Activated naive CD8-positive, alpha-beta T cell treated with anti-CD3 and anti-CD28 coated beads, Interleukin-2, amount 50 U/mL, for 16 hours (primary cell): ENCODE results near the gene NRF1.

Experiments
- DNase-seq: peaks from one replicate; pipeline ENCODE4 v3.0.0-alpha.2; 2020; ENCODE audit warnings: low read depth, low spot score

NRF1 gene

DNA sequence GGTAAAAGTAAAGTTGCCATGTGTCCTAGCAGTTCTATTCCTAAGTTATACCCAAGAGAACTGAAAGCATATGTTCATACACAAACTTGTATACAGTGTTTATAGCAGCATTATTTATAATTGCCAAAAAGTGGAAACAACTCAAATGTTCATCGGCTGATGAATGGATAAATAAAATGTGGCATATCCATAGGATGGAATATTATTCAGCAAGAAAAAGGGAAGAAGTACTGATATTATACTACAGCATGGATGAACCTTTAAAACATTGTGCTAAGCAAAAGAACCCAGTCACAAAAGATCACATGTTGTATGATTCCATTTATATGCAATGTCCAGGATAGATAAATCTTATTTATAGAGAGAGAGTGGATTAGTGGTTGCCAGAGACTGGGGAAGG is 68.9 kb downstream of the NRF1 start:
- DNase-seq = no peak

DNA sequence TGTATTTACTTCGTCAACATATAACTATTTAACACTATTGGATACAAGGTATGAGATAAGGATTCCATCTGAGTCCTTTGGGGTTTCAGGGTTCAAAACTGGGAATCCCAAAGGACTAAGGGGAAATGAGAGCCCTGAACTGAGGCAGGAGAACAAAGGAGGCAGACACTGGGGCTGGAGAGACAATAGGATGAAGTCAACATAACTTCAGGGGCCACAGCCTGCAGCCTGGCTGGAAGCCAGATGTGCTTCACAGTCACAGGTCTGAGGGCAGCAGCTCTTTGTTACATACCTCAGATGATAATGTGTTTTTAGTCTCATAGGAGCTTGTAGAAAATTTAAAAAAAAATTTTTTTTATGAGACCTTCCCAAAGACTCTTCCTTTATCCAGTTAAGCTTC is 73.3 kb downstream of the NRF1 start:
- DNase-seq = no peak

DNA sequence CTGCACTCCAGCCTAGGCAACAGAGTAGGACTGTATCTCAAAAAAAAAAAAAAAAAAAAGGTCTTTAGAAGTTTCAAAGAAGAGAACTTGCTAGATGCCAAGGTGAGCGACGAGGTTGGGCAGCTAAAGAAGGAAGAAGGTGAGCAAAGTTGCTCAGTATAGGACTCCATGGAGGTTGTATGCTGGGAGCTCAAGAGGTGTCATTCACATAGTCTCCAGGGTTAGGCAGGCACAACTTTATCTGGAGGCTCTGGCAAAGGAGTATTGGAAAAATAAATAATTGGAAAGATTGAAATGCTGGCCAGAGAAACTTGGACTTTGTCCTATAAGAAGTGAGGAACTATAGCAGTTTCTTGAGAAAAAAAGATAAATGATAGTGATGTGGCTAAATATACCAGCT is 74.5 kb downstream of the NRF1 start:
- DNase-seq = no peak

DNA sequence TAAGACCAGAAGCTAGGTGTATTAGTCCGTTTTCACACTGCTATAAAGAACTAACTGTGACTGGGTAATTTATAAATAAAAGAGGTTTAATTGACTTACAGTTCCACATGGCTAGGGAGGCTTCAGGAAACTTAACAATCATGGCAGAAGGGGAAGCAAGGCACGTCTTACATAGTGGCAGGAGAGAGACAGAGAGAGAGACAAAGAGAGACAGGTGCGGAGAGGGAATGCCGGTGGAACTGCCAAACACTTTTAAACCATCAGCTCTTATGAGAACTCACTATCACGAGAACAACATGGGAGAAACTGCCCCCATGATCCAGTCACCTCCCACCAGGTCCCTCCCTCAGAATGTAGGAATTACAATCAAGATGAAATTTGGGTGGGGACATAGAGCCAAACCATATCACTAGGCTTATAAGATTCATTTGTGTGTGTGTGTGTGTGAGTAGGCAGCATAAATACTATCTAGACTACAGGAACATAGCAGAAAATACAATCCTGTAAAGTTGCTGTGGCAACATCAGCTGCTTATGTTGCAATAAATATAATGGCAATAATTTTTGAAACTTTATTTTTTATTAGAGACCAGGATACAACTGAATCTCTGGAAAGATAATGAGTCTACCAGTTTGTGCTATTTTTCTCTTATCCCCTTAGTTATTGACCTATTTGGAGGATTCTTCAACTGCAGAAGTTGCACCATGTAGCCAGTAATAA is 77.1 kb downstream of the NRF1 start:
- DNase-seq = no peak

DNA sequence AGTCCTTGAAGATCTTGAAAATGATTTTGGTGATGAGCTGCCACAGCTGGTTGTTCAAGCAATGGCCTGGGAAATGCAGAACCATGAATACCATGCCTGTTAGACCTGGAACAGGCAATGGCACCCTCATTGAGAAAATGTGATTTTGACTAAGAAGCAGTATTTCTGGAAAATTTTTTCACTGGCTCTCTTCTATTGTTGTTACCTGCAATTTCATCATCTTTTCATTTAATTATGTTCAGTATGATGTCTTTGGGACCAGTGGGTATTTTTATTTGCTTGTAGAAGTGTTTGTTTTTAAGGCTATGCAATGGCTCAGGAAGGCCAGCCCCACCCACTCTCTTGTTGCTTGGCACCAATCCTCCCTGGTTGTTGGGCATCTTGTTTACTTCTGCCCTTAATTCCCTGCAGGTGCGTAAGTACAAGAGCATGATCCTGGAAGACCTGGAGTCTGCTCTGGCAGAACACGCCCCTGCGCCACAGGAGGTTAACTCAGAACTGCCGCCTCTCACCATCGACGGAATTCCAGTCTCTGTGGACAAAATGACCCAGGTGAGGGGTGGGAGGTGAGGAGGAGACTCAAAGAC is 78.6 kb downstream of the NRF1 start:
- DNase-seq = no peak

DNA sequence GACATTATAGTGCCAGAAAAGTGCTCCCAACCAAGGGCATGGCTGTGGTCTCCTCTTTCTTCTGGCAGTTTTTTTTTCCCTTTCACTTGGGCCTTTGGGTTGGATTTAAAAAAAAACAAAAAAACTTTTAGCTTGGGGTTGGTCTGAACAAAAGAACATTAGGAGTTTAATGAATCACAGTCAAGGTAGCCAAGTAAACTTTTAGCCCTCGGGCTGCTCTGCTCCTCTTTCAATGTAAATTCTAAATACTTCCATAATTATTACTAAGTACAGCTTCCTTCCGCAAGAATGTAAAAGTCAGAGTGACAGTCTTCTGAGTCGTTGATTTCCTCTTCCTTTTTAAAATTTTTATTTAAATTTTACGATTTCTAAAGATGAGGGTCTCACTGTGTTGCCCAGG is 79.2 kb downstream of the NRF1 start:
- DNase-seq = no peak

DNA sequence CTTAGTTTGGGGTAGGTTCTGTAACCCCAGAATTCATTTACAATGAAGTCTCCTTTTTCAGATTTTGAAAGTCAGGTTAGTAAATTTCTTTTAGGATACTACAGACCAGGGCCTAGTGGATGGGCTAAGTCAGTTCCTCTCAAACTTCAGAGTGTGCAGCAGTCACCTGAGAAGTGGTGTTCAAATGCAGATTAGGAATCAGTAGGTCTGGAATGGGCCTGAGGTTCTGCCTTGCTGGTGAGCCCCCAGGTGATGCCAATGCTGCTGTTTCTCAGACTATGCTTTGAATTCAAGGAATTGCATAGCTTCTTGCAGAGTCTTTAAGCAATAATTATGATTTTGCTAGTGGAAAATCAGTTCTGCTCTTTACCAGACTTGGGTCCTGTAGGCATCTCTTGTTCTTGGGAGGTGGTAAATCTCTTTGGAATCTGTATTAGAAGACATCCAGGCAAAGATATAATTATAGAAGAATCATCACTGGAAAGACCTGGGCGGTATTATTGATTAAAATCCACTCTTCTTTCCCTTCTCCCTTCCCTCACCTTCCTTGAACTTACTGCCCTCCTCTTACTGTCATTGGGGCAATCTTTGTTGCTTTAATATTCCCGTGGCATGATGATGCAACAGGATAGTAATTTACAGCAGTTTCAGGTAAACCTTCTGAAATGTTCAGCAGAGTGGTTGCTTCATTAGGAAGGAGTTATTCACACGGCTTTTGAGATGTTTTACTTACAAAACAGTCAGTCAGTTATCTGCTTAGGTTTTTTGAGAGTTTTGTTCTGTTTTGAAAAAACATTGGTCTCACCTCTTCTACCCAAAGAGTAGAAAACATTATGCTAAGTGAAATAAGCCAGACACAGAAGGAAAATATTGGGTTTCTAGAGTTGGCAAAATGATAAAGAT is 87.2 kb downstream of the NRF1 start:
- DNase-seq = no peak

DNA sequence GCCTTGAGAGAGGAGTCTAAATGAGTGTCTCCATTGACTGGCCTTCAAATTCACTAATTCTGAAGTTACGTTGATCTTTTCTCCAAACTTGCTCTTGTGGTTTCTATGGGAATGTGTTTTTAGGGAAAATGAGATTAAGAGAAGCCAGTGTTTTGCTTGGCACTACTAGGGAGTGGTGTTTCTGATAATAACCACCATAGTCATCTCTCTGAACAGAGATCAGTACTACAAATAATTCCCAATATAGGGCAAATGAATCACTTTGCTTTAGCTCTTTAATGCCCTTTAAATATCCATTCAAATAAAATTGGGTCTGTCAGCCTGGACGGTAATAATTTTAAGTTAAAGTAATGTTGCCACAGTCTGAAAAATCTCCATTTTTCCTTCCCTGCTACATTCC is 90.8 kb downstream of the NRF1 start:
- no peak for DNase-seq

DNA sequence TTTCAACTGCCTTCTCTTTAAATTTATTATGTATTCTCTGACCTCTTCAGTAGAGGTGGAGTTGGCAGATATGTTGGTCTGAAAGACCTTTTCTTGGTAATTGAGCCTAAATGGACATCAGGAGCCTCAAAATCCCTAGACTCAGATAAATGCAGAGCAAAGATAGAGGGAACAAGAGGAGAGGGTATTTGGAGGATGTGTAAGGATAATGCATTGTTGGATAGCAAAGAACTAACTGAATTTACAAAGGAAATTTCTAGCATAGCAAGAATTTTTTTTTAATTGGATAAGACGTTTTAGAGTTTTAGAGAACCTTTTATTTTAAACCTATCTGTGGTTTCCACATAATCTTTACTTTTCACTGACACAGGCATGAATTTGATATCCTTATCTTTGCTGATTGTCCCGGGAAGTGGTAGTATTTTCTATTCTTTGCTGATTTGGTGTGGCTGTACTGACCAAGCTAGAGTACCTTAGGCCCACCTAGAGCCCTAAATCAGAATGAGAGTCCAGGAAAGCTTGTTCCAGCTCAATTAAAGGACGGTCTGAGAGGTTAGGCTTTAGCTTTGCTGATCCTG is 91.3 kb downstream of the NRF1 start:
- DNase-seq = no peak

DNA sequence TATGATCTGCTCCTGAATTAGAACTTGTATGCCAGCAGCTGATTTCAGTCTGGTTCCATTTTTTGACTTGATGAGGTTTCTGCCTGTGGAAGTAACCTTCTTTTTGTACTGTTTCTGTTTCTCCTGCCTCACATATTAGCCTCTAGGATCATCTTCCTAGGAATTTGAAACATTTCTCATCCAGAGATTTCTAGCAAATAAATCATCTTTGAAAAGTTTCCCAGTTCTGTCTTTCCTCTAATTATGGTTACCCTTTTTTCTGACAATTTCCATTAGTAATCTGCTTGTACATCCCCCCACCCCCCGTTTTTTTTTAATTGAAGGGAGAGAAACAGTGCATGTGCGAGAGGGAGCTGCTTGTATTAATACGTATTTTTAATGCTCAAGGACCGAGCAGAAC is 92.2 kb downstream of the NRF1 start:
- DNase-seq = no peak

DNA sequence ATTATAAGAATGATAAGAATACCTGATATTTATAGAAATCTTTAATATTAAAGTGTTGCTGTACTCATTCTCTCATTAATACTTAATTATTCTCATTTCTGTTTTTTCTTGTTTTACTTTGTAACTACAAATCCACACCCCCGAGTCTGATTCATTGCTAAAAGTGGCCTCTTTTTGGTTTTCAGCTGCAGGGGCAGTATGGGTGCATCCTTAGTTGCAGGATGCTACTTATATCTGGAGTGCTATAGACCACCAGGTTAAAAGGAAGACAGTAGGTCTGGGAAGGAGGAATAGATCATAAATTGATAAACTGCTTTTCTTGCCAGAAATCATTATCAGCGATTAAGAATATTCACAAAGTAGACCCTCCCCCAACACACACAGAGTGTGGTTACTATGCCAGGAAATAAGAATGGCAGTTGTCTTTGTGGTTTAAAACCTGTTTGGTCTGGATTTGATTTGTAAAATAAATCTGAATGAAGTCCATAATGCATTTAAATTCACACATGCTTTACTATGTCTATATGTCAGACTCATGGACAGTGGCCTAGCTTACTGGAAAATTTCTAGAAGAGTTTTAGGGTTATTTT is 96.5 kb downstream of the NRF1 start:
- DNase-seq = no peak

DNA sequence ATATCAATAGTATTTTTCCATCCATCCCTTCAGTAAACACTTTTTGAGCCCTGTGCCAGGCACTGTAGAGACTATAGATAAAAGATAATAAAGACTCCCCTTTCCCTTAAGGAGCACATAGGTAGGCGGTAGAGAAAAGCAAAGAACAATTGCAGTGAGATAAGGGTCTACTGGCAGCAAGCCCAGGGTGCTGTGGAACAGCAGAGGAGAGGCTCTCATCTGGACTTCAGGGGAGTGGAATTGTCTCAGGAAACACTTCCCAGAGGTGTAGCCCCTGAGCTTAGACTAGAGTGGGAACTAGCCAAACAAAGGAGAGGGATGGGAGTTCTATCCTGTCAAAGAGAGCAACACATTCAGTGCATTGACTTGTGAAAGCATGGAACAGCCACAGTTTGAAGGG is 102.0 kb downstream of the NRF1 start:
- DNase-seq = no peak

DNA sequence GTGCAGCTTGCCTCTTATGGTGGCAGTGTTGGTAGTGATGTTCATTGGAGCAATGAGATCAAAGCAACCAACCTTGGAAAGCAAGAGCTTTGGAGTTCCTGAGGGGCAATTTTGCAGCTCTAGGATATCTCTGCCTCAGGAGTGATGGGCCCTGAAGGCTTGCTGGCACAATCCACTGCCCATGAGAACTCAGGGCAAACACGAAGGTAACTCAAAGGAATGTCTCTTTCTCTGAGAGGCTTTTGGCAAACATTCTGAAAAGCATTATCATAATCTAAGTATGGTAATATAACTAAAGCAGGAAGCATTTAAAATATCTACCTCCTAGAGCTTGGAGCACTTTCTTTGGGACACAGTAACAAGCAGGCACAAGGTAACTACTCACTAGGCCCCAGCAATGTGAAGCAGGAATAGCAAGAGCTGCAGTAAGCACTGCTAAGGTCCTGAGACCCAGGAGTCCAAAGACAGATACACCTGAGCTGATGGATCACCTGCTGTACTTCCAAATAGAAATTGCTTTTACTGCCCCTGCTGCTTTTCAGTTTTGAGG is 103.1 kb downstream of the NRF1 start:
- DNase-seq = no peak

DNA sequence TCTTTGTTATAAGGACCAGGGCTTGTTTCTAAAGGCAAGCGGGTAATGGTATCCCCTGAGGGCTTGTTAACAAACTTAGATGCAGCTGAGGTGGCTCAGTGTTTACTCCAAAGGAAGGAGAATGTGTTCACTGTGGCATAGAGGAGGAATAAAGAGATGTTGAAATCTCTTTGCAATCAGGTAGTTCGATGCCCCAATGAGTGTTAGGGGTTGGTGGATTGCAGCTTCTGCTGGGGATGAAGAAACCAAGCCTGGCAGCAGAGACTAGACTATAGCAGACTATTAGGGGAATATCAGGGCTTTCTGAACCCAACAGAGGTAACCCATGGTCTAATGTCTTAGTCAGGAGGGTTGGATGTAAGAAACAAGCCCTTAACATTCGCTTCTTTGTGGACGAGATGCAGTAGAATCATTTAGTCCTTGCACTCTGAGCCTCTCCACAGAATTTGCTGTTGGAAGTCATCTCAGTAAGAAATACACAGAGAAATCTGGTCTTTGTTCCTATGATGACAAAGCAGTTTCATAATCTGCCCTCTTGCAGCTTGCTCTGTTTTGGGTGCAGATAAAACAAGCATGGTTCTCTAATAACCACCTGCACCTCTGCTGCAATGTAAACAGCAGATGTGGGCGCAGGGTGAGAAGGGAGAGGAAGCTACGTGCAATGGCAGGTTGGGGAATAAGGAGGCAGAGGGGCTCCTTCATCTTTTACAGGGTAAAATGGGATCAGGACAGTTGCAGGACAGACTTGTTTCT is 108.6 kb downstream of the NRF1 start:
- no peak for DNase-seq

DNA sequence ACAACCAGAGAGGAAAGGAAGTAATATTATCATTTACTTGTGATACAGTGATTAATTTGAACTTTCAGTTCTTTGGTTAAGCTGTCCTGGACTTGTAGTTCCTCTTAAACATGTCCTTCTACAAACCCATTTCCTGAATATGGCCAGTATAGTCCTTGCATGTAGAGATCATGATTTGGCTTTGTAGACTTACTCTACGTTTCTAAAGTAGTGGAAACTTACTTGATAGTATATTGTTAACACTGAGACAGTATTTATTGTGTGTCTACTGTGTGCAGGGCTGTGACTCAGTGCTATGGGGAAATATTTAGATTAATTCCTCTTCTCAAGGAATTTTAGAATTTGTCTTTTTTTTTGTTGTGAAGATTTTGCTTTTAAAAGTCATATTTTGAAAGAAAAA is 109.5 kb downstream of the NRF1 start:
- DNase-seq = no peak

DNA sequence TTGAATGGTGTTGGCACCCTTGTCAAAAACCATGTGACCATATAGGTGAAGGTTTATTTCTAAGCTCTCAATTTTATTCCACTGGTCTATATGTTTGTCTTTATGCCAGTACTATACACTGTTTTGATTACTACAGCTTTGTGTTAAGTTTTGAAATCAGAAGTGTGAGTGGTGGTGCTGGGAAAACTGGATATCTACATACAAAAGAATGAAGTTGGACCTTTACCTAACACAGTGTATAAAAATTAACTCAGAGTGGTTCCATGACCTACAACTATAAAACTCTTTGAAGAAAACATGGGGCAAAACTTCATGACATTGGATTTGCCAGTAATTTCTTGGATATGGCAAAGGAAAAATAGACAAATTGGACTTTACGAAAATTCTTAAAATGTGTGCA is 112.2 kb downstream of the NRF1 start:
- DNase-seq = no peak

DNA sequence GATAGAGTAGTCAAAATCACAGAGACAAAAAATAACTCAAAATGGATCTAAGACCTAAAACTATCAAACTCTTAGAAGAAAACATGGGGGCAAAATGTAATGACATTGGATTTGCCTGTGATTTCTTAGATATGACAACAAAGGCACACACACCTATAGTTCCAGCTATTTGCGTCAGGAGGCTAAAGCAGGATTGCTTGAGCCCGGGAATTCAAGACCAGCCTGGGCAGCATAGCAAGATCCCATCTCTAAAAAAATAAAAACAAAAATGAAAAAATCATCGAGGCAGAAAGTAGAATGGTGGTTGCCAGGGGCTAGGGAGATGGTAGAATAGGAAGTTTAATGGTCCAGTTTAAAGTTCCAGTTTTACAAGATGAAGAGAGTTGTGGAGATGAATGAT is 113.3 kb downstream of the NRF1 start:
- DNase-seq = no peak

DNA sequence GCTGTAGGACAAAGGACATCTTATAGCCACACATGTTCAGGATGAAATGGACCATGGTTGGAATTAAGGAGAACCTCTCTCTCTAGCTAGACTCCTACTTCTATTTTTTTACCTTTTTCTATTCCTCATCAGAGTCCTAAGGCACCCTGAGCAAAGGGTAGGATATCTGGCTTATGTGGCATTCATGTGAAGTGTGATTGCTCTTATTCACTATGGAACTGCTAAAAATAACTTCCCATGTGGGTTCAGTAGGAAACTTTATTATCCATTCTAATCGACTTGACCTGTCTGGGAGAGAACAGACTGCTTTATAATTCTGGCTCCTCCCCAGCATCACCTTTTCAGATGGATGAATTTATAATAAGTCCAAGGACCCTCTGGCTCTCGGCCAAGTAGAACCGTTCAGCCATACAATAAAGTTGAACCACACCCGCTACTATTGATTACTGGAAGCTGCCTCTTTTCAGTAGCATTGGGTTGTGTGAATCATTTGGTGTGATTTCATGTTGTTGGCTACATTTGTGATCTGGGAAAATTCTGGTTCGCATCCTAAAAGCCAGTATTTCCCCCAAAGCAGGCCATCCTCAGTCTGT is 117.5 kb downstream of the NRF1 start:
- DNase-seq = no peak

DNA sequence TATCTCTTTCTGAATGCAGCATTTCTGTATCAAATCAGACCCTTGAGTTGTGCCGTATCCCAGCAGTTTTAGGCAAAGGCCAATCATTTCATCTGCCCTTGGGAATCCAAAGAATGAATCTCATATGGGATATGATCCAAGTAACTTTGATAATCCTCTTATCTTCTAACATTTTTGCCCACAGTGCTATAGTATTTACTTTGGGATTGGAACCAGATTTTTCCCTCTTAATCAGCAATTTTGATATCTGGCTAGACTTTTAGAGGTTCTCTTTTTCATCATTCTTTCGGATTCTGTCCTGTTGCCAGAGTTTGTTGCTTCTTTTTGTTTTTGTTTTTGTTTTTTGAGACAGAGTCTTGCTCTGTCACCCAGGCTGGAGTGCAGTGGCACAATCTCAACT is 118.0 kb downstream of the NRF1 start:
- no peak for DNase-seq

DNA sequence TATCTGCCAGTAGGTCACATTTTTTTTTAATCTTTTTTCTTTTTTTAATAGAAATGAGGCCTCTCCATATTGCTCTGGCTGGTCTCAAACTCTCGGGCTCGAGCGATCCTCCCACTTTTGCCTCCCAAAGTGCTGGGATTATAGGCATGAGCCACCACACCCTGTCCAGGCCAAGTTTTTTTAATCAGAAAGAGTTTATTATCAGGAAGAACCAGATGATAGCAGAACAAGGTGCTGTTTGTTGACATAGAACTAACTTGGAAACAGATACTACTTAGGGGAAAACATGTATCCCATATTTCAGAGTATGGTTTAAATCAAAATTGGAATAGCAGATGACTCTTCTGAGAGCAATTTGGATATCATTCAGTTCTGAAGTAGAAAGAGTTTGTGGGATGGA is 118.6 kb downstream of the NRF1 start:
- no peak for DNase-seq

DNA sequence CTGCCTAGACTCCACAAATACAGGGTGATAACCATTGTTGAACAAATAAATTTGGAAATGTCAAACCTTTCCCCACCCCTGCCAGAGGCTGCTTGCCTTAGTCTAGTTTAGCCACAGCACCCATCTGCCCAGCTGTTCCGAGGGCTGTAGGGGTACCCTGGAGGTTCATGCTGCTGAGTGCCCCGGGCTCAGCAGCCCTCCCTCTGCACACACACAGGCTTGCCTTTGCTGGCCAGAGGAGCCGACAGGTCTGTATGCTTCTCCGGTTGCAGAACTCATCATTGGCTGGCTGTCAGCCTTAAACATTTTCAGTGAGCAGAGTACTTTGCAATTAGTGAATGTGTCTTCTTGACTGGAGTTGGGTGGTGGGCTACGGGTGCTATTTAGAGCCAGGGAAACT is 122.9 kb downstream of the NRF1 start:
- no peak for DNase-seq
